Uterus (tissue), 2 donors: Measurements from ENCODE around the gene NMNAT3.
A peak's percentile ranks its signal among the peaks of the same experiment; 100 is the strongest.

Source experiments
- POLR2A ChIP-seq, 2 donors: fragments of 450-650 bp; IDR thresholded peaks; one replicate each; pipeline ENCODE4 v1.6.1; 2016; ENCODE audit warnings: antibody characterized with exemption in 2 of 2, mild to moderate bottlenecking in 1 of 2, moderate library complexity in 1 of 2
- TF ChIP-seq, protein P1 (sequence below), 4 experiments: fragments of 200-600 bp in 2 of 4; fragments of 450-650 bp in 2 of 4; sonication (generic) in 2 of 4; IDR thresholded peaks; one replicate each; pipeline ENCODE4 v1.5.1; 2016 to 2019; ENCODE audit warnings: antibody characterized with exemption in 4 of 4, mild to moderate bottlenecking in 2 of 4, moderate library complexity in 1 of 4

GRCh38 chr3:139519998-139520737, 157.6 kb downstream of the NMNAT3 start:
- TF ChIP-seq, protein P1, sequence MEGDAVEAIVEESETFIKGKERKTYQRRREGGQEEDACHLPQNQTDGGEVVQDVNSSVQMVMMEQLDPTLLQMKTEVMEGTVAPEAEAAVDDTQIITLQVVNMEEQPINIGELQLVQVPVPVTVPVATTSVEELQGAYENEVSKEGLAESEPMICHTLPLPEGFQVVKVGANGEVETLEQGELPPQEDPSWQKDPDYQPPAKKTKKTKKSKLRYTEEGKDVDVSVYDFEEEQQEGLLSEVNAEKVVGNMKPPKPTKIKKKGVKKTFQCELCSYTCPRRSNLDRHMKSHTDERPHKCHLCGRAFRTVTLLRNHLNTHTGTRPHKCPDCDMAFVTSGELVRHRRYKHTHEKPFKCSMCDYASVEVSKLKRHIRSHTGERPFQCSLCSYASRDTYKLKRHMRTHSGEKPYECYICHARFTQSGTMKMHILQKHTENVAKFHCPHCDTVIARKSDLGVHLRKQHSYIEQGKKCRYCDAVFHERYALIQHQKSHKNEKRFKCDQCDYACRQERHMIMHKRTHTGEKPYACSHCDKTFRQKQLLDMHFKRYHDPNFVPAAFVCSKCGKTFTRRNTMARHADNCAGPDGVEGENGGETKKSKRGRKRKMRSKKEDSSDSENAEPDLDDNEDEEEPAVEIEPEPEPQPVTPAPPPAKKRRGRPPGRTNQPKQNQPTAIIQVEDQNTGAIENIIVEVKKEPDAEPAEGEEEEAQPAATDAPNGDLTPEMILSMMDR (IDR thresholded peaks at IDR 0.05): peak in 1 of 4 experiments; percentile 29
- no peak for TF ChIP-seq POLR2A (IDR thresholded peaks at IDR 0.05)
